ENCODE data around the gene TCF25.
"Not testable (repeated sequence)": the region's sequence is repeated elsewhere in the genome, so short reads cannot be mapped to it uniquely, and the experiment has no call there.

The TCF25 gene, protein sequence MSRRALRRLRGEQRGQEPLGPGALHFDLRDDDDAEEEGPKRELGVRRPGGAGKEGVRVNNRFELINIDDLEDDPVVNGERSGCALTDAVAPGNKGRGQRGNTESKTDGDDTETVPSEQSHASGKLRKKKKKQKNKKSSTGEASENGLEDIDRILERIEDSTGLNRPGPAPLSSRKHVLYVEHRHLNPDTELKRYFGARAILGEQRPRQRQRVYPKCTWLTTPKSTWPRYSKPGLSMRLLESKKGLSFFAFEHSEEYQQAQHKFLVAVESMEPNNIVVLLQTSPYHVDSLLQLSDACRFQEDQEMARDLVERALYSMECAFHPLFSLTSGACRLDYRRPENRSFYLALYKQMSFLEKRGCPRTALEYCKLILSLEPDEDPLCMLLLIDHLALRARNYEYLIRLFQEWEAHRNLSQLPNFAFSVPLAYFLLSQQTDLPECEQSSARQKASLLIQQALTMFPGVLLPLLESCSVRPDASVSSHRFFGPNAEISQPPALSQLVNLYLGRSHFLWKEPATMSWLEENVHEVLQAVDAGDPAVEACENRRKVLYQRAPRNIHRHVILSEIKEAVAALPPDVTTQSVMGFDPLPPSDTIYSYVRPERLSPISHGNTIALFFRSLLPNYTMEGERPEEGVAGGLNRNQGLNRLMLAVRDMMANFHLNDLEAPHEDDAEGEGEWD

DNA sequence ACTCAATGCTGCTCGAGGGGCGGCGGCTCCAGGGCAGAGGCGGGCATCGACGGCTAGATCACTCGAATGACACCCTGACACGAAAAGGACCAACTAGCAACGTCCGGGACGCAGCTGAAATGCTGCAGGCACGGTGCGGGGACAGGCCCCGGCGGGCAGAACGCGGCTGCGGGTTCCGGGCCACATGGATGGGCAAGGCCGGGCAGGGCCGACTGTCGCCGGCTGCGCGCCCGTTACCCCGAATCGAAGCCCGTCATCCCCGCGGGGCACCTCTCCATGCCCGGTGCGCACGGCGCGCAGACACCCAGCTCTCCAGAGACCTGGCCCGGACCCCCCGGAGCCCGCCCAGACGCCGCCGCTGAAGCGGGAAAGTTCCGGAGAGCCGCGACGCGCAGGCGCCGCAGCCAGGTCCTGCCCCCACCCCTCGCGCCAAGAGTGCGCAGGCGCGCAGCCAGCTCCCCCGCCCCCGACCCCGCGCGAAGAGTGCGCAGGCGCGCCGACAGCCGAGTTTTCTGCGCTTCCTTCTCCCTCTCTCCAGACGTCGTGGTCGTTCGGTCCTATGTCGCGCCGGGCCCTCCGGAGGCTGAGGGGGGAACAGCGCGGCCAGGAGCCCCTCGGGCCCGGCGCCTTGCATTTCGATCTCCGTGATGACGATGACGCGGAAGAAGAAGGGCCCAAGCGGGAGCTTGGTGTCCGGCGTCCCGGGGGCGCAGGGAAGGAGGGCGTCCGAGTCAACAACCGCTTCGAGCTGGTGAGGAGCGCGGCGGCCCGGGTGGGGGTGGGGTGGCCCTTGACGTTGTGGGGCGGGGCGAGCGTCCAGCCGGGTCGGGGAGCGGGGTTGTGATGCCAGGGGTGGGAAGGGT lies at the start of gene TCF25:
TSS of gene TCF25 (plus strand) at position 484 of the 863 bp plus-strand sequence. CDS start at position 560, 76 bp downstream.
- peak; percentile 75 to 77 for DNase-seq (ENCODE audit: low read depth in 2 of 2)

DNA sequence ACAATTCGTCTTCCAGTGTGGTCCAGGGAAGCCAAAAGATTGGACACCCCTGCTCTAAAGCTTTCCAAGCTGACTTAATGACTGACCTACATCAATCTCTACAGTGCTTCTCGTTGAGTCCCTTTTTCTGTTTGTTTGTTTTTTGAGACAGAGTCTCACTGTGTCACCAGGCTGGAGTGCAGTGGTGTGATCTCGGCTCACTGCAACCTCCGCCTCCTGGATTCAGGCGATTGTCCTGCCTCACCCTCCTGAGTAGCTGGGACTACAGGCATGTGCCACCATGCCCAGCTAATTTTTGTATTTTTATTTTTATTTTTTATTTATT lies 49.6 kb upstream of the TCF25 start:
- not testable (repeated sequence) for DNase-seq (ENCODE audit: low read depth in 2 of 2)

DNA sequence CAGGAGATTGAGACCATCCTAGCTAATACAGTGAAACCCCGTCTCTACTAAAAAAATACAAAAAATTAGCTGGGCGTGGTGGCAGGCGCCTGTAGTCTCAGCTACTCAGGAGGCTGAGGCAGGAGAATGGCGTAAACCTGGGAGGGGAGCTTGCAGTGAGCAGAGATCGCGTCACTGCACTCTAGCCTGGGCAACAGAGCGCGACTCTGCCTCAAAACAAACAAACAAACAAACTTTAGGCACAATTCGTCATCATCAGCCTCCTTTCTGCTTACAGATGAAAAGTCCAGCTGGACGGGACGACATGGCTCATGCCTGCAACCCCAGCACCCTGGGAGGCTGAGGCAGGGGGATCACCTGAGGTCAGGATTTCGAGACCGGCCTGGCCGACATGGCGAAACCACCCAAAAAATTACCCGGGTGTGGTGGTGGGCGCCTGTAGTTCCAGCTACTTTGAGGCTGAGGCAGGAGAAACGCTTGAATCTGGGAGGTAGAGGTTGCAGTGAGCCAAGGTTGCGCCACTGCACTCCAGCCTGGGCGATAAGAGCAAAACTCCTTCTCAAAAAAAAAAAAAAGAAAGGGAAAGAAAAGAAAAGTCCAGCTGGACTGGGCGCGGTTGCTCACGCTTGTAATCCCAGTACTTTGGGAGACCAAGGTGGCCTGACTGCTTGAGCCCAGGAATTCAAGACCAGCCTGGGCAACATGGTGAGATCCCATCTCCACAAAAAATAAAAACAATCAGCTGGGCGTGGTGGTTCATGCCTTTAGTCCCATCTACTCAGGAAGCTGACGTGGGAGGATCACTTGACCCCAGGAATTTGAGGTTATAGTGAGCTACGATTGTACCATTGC lies 46.6 kb upstream of the TCF25 start:
- DNase-seq (ENCODE audit: low read depth in 2 of 2) = no peak

DNA sequence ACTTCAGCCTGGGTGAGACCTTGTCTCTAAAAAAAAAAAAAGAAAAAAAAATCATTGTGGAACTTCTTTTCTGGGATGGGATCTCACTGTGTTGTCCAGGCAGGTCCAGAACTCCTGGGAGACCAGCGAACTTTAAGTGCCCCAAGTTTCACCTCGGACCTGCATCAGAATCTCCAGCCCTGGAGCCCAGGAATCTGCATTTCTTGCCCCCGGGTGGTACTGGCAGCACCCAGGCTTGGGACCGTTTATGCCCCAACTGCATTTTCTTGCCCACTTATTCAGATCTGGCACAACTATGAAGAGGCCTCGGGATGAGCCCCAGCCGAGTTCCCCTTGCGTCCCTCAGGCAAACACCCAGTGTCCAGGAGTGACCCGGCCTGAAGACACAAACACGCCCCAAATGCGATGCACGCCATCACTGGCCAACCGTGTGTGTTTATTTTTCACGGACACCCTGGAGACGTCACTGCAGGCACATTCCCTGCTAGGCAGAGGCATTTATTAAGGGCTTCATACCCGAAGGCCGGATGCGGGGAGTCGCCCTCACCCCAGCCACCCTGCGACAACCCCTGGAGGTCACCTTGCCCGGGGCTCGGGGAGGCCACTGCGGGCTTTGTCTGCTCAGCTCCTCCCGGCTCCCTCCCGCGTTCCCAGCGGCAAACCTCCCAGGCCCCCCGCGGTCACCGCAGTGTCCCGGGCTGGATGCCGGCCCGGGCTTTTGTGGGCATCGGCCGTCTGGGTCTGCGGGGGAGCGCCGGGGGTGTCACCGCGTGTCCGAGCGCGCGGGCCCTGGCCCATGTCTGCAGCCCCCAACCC lies 45.8 kb upstream of the TCF25 start:
- DNase-seq (ENCODE audit: low read depth in 2 of 2) = no peak

DNA sequence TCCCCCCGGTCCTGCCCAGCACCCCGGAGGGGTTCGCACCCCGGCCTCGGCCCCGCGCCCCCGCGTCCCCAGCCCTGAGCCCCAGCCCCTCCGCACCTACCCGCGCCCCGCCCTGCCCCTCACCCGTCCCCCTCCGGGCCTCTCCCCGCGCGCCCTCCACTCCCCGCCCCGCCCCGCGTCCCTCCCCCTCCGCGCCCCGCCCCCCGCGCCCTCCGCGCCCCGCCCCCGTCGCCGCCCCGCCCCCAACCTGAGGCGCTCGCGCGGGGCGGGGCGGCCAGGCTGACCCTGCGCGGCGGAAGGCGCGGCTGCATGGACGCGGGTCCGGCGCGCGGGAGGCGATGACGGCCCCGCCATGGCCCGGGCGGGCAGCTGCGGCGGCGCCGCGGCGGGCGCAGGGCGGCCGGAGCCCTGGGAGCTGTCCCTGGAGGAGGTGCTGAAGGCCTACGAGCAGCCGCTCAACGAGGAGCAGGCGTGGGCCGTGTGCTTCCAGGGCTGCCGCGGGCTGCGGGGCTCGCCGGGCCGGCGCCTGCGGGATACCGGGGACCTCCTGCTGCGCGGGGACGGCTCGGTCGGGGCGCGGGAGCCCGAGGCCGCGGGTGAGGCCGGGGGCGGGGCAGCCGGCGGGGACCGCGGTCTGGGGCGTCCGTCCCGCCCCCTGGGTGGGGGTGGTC lies 45.1 kb upstream of the TCF25 start, which contains the start of gene SPIRE2:
TSS of gene SPIRE2 (plus strand) at position 277 of the 671 bp plus-strand sequence. CDS start at position 353, 76 bp downstream.
- peak; percentile 43 to 51 for DNase-seq (ENCODE audit: low read depth in 2 of 2)

DNA sequence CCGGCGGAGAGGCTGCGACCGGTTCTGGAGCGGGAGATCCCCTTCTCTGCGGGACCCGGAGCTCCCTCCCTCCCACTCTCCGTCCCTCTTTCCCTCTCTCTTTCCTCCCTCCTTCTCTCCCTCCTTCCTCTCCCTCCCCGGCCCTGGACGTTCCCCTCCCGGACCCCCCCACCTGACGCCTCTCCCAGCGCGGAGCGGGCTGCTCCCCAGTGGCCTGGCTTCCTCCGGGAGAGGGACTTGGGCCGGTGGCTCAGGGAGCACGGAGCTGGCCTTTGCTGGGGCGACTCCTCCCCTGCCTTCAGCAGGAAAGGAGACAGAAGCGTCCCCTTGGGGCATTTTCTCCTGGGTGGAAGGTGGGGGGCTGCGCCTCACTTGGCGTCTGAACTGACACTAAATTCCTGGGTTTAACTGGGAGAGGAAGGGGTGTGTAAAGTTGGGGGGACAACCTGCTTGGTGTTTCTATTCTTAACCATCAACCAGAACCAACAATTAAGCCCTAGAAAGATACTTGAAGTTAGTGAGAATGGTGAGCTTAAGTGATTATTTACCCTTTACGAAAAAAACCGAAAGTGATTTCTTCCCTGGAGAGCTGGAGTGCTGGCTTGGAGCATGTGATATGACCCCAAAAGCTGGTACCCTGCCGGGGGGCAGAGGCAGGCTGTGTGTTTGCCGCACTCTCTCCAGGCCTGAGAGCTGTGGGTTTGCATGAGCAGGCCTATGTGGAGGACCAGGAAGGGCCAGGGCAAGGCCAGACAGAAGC lies 44.3 kb upstream of the TCF25 start:
- DNase-seq (ENCODE audit: low read depth in 2 of 2) = no peak

DNA sequence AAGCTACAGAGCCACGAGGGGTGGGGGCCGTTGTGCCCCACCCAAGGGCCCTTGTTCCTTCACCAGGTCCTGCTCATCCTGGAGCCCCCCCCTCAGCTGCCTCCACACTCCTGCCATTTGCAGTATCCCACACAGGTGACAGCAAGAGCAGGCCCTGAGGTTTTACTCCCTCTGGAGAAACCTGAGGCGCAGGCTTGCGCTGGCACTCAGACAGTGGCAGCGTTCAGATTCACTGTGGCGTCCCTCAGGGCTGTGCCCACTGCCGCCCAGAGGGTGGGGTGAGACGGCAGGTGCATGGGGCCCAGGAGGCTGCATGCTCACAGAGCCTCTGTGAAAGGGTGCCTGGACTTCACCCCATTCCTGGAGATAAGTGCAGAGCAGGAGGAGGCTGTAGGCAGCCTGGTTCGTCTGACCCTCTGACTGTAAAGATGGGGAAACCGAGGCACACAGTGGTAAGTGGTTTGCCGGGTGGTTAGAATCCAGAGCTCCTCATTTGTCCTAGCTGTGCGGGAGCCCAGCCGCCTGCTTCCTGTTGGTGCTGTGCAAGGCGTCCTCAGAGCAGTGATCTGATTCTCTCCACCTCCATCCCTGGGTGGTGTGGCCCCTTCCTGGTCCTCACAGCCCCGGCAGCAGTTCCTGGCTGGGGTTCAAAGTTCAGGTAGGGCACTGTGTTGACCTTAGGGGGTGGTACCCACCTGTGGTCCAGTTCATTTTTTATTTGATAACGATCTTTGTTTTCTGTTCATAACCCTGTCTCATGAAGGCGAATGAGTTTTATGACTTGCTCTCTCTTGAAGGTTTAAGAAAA lies 43.6 kb upstream of the TCF25 start:
- no peak for DNase-seq (ENCODE audit: low read depth in 2 of 2)

DNA sequence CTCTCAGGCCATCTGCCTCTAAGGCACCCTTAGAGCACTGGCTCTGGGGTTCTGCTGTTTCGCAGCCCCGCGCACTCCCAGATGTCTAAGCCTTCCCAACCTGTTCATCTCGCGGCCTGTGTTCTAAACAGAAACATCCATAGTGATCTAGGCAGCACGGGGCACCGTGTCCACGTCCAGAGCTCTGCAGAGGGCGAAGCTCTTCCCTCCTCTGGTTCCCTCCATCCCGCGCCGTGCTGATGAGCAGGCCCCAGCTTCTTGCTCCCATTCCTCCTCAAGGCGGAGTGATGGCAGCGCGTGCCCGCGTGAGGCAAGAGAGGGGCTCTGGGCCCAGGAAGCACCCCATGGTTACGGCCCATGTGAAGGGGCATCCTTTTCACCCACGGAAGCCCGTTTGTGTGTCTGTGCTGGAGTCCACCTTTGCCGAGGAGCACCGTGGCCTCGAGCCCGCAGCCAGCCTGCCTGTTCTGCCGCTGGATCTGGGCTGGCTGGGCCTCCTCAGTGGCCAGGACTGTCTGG lies 41.5 kb upstream of the TCF25 start:
- no peak for DNase-seq (ENCODE audit: low read depth in 2 of 2)

DNA sequence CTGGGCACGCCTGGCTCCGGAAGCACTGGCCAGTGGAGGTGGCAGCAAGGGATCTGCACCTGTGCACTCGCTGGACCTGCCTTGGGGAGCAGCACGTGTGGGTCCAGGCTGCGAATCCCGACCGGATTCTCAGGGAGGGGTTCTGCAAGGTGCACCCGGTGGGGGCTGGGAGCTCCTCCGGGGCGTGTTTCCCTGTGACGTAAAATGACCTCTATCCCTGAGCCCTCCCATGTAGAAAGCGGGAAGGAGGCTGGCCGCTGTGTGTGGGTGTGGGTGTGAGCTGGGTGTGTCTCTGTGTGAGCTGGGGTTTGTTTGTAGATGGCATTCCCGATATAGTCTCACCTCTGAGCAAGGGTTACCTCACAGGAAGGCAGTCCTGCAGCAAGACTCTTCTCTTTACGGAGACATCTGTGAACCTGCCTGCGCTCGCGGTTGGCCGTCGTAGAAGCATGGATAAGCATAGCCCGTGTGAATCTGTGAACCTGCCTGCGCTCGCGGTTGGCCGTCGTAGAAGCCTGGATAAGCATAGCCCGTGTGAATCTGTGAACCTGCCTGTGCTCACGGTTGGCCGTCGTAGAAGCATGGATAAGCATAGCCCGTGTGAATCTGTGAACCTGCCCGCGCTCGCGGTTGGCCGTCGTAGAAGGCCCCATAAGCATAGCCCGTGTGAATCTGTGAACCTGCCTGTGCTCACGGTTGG lies 39.6 kb upstream of the TCF25 start:
- not testable (repeated sequence) for DNase-seq (ENCODE audit: low read depth in 2 of 2)

DNA sequence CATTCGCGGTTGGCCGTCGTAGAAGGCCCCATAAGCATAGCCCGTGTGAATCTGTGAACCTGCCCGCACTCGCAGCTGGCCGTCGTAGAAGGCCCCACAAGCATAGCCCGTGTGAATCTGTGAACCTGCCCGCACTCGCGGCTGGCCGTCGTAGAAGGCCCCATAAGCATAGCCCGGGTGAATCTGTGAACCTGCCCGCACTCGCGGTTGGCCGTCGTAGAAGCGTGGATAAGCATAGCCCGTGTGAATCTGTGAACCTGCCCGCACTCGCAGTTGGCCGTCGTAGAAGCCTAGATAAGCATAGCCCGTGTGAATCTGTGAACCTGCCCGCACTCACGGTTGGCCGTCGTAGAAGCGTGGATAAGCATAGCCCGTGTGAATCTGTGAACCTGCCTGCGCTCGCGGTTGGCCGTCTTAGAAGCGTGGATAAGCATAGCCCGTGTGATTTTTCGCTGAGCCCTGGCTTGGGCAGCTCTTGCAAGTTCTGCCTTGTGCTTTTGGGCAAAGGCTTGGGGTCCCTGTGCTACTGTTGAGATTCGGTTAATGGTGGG lies 38.5 kb upstream of the TCF25 start:
- DNase-seq (ENCODE audit: low read depth in 2 of 2) = not testable (repeated sequence)

DNA sequence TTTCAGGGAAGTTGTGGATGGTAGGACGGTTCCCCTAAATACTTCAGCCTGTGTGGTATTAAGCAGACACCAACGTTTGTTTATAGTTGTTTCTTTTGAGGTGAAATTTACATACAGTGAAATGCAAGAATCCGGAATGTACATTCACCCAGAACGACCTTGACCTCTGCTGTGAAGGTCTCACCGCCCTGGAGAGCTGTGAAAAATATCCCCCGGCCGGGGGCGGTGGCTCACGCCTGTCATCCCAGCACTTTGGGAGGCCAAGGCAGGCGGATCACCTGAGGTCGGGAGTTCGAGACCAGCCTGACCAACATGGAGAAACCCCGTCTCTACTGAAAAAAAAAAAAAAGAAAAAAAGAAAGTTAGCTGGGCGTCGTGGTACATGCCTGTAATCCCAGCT lies 36.9 kb upstream of the TCF25 start:
- DNase-seq (ENCODE audit: low read depth in 2 of 2) = not testable (repeated sequence)

DNA sequence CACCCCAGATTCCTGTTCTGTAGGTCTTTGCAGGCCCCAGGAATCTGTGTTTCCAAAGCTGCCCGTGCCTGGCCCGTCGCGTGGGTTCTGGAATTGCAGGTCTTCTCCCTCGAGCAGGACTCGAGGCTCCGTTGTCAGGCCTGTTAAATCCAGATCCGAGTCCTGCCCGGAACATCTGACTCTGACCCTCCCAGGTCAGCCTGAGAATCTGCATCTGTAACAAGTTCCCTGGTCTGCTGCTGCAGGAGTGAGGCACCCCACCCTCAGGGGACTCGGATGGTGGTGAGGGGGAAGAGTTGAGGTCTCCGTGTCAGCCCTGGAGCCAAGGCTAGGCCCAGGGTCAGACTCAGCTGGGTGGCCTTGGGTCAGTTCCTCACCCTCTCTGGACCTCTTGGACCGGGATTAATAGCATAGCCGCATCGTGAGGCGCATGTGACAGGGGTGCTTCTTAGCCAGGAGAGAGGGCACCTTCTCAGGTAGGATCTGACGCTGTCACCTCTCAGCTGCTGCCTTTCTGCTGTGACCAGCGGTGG lies 36.3 kb upstream of the TCF25 start:
- no peak for DNase-seq (ENCODE audit: low read depth in 2 of 2)

DNA sequence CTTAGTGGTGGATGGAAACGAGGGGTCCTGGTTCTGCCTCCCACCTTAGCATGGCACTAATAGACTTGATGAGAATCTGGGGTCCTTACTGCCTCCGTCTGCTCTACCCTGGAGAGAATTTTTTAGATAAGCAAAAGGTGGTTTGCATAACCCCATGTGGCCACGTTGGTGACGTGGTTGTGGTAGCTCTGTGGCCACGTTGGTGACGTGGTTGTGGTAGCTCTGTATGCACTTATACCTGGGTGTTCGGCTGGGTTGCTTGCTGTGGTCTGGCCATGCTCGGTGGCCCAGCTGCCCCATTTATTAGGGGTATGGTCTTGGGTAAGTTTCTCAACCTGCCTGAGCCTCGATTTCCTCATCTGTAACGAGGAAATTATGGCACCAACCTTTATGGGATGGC lies 32.1 kb upstream of the TCF25 start:
- DNase-seq (ENCODE audit: low read depth in 2 of 2) = no peak

DNA sequence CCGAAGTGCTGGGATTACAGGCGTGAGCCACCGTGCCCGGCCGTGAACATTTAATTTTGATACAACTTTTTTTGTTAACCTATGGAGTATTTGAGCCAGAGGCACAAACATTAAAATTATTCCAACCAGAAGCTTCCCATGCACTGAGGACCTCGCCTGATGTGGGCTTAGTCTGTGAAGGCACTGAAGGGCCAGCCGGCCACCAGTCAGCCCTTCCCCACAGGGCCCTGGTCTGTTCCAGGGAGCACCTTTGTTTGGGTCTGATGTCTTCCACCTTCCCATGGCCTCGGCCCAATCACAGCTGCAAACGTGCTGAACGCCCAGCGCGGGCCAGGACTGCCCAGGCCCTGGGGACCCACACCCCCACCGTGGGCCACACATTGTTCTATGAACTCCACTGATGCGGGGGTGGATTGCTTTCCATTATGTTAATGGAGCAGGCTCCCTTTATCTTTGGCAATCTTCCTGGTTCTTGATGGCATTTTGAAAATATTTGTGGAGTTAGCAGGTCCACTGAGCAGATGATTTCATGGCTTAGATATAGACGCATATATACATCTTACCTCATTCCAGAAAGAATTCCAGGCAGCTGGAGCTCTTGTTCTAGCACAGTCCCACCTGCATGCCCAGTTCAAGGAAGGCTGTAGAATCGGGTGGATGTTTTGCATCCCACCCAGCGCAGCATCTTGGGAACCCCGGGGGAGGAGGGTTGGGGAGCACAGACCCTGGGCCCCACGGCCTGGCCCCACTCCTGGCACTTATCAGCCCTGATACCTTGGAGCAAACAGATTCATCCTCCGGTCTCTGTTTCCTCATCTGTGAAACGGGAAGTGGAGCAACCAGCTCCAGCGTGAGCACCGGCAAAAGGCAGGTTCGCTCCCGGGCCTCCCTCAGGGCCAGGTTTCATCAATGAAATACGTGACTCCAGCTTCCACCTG lies 30.7 kb upstream of the TCF25 start:
- no peak for DNase-seq (ENCODE audit: low read depth in 2 of 2)
